ENCODE results near the gene IKZF2. TPM values are rescaled to one million over a fixed set of nuclear protein-coding genes. Genes with fewer than 3 reads are reported as not detected.

IKZF2 gene
- total and polyA plus RNA-seq, 2 donors (not counting 3 experiments of a cell fraction or from before 2014, with no cell fraction given) = 0.08 to 0.46 TPM

DNA sequence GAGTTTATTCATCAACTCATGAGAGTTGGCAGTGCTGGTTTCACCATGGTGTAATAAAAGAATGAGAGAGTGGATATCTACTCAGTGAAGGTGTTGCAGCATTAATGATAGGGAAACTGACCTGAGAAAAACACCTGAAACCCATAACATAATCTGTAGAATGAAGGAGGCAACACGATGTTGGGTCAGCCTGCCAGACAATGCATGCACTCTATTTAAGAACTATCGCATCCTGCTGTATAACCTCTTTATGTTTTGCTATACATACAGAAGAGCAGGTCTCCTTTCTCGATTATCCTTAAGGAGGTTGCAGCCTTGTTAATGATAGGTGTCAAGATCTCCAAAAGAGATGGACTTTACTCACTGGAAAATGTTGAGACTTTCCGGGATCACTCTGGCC, 65.9 kb downstream of the IKZF2 start:
- intact Hi-C loops (cut with micrococcal nuclease) = no loop called here
- Histone ChIP-seq H3K9me3 (replicated peaks; ENCODE audit: control insufficient read depth, insufficient read depth, low read length) (no peaks in the 10 kb centered on the region), H4K20me1 (replicated peaks; ENCODE audit: control insufficient read depth, extremely low read depth, insufficient read depth, low read length) (no peaks in the 10 kb centered on the region), H3K27me3 (ENCODE audit: control insufficient read depth in 2 of 2, insufficient read depth in 2 of 2, low read length in 2 of 2) (no peaks in the 10 kb centered on the region), H3K9ac (replicated peaks; ENCODE audit: extremely low read depth, insufficient read depth, low read length) (no peak overlapping the region), H3K36me3 (ENCODE audit: control insufficient read depth in 2 of 2, extremely low read depth in 1 of 2, insufficient read depth in 2 of 2, low read length in 2 of 2) (no peaks in the 10 kb centered on the region), H3K4me1 (ENCODE audit: control insufficient read depth, extremely low read depth, insufficient read depth, low read length) (no peaks in the 10 kb centered on the region), H3K27ac (ENCODE audit: insufficient read depth, low read depth, low read length) (no peak overlapping the region), H3K4me3 (replicated peaks in 1 of 3; ENCODE audit: insufficient read depth in 1 of 3, low read depth in 1 of 3, low read length in 3 of 3) (no peak overlapping the region), H2AFZ (ENCODE audit: low read depth, low read length) (no peak overlapping the region), H3K79me2 (ENCODE audit: control insufficient read depth, insufficient read depth, low read length) (no peaks in the 10 kb centered on the region), H3K4me2 (ENCODE audit: insufficient read depth, low read length) (no peak overlapping the region), H3K9me1 (replicated peaks; ENCODE audit: control insufficient read depth, extremely low read depth, insufficient read depth, low read length) (no peaks in the 10 kb centered on the region)
- CTCF ChIA-PET = interaction anchor here (0.9 kb wide), 1 partner anchor 16 kb away, joined by 4 read pairs; no protein-coding TSS in a partner anchor
- DNase-seq (ENCODE audit: low read depth, low spot score) = no peak
- no peak for TF ChIP-seq MYC (IDR thresholded peaks at IDR 0.05; ENCODE audit: low read depth, low read length)
- TF ChIP-seq POLR2A (IDR thresholded peaks at IDR 0.05; ENCODE audit: low read depth, low read length) = no peak
- no peak for TF ChIP-seq FOS (IDR thresholded peaks at IDR 0.05; ENCODE audit: borderline replicate concordance, insufficient read depth, low read length)
- TF ChIP-seq MAX (IDR thresholded peaks at IDR 0.05; ENCODE audit: insufficient read depth, insufficient read length) = no peak
- no peak for TF ChIP-seq POLR2AphosphoS5 (IDR thresholded peaks at IDR 0.05; ENCODE audit: insufficient read depth, low read depth, low read length)
- TF ChIP-seq GATA2 (IDR thresholded peaks at IDR 0.05; ENCODE audit: insufficient read depth, insufficient read length, low read depth, low read length) = no peak
- TF ChIP-seq EZH2 (IDR thresholded peaks at IDR 0.05; ENCODE audit: borderline replicate concordance, low read depth, low read length, severe bottlenecking) = no peak
- TF ChIP-seq, protein P1, sequence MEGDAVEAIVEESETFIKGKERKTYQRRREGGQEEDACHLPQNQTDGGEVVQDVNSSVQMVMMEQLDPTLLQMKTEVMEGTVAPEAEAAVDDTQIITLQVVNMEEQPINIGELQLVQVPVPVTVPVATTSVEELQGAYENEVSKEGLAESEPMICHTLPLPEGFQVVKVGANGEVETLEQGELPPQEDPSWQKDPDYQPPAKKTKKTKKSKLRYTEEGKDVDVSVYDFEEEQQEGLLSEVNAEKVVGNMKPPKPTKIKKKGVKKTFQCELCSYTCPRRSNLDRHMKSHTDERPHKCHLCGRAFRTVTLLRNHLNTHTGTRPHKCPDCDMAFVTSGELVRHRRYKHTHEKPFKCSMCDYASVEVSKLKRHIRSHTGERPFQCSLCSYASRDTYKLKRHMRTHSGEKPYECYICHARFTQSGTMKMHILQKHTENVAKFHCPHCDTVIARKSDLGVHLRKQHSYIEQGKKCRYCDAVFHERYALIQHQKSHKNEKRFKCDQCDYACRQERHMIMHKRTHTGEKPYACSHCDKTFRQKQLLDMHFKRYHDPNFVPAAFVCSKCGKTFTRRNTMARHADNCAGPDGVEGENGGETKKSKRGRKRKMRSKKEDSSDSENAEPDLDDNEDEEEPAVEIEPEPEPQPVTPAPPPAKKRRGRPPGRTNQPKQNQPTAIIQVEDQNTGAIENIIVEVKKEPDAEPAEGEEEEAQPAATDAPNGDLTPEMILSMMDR (IDR thresholded peaks at IDR 0.05; ENCODE audit: extremely low read depth in 1 of 2, insufficient read depth in 1 of 2, low read depth in 1 of 2, low read length in 2 of 2) = no peak
- no peak for TF ChIP-seq JUN (IDR thresholded peaks at IDR 0.05; ENCODE audit: borderline replicate concordance, insufficient read depth, insufficient read length, low read depth)
- no peak for FAIRE-seq
- POLR2A ChIA-PET = no interaction called here
- dilution Hi-C loops (cut with MboI; ENCODE audit: extremely low pct_ligation_motif_present, low sequenced_read_pairs) = no loop called here
- no TSS peak for BruUV-seq (replicated peaks)

All from endothelial cell of umbilical vein (primary cell).